Endometrium (tissue), 2 donors: ENCODE results near the gene NDFIP2.
"Not testable (repeated sequence)": the region's sequence is repeated elsewhere in the genome, so short reads cannot be mapped to it uniquely, and the experiment has no call there.

Experiments
- FAIRE-seq: peaks from 2 replicates; lab custom pipeline; 2012; peaks lifted over from hg19 to GRCh38; lab: Jason Lieb, UNC
- donor health status: control.
- donor health status: control.

NDFIP2 gene

GRCh38 chr13:79534596-79534995, 53.6 kb downstream of the NDFIP2 start:
- no peak for FAIRE-seq

GRCh38 chr13:79538757-79539156, 57.8 kb downstream of the NDFIP2 start:
- no peak for FAIRE-seq

GRCh38 chr13:79540504-79540903, 59.5 kb downstream of the NDFIP2 start:
- FAIRE-seq: no peak

GRCh38 chr13:79541426-79542049, 60.6 kb downstream of the NDFIP2 start:
- peak; percentile 98 for FAIRE-seq

GRCh38 chr13:79543883-79544282, 62.9 kb downstream of the NDFIP2 start:
- FAIRE-seq: no peak

GRCh38 chr13:79547211-79548195, 66.5 kb downstream of the NDFIP2 start:
- FAIRE-seq: peak; percentile 26

- peak; percentile 95 for FAIRE-seq
Observed at GRCh38 chr13:79548902-79549301, 67.9 kb downstream of the NDFIP2 start.

GRCh38 chr13:79549355-79550106, 68.6 kb downstream of the NDFIP2 start:
- no peak for FAIRE-seq

GRCh38 chr13:79557666-79558065, 76.7 kb downstream of the NDFIP2 start:
- FAIRE-seq: no peak

- no peak for FAIRE-seq
Observed at GRCh38 chr13:79560954-79561353, 80.0 kb downstream of the NDFIP2 start.

GRCh38 chr13:79562557-79562956, 81.6 kb downstream of the NDFIP2 start:
- FAIRE-seq: no peak

GRCh38 chr13:79566118-79566517, 85.2 kb downstream of the NDFIP2 start:
- no peak for FAIRE-seq

- no peak for FAIRE-seq
Observed at GRCh38 chr13:79571147-79571546, 90.2 kb downstream of the NDFIP2 start.

- FAIRE-seq: not testable (repeated sequence)
Observed at GRCh38 chr13:79573892-79574291, 92.9 kb downstream of the NDFIP2 start.

GRCh38 chr13:79581870-79582315, 100.9 kb downstream of the NDFIP2 start:
- no peak for FAIRE-seq

GRCh38 chr13:79582896-79583295, 101.9 kb downstream of the NDFIP2 start:
- no peak for FAIRE-seq

- no peak for FAIRE-seq
Observed at GRCh38 chr13:79585033-79585432, 104.1 kb downstream of the NDFIP2 start.

- no peak for FAIRE-seq
Observed at GRCh38 chr13:79589603-79590393, 108.8 kb downstream of the NDFIP2 start.

- FAIRE-seq: no peak
Observed at GRCh38 chr13:79590394-79590676, 109.4 kb downstream of the NDFIP2 start.

GRCh38 chr13:79591493-79591892, 110.5 kb downstream of the NDFIP2 start:
- FAIRE-seq: no peak

GRCh38 chr13:79593121-79593520, 112.2 kb downstream of the NDFIP2 start:
- no peak for FAIRE-seq
